MV-4-11 (cell line): ENCODE measurements around the gene ADD3.
"Not testable (repeated sequence)": the region's sequence is repeated elsewhere in the genome, so short reads cannot be mapped to it uniquely, and the experiment has no call there.

Source experiments
- DNase-seq: peaks from one replicate; lab custom pipeline; 2025; lab: John Stamatoyannopoulos, UW

ADD3 gene

GRCh38 chr10:110033701-110034235 is 26.0 kb downstream of the ADD3 start:
- DNase-seq: no peak

DNA sequence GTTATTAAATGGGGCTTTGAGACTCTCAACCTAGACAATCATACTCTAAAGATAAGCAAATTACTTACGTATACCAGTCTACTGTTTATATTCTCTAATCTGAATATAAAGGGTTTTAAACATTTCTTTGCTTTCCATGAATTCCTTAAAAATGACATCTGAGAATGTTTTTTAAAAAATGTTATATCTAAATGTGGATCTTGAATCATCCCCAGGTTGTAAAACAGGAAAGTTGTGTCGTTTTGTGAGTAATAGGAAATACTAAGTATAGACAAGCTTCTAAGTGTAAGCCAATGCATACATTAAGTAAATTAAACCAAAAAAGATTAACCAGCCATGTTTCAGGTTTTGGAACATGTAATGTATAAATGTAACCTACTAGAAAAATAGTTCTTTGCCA is 26.8 kb downstream of the ADD3 start:
- DNase-seq: no peak

DNA sequence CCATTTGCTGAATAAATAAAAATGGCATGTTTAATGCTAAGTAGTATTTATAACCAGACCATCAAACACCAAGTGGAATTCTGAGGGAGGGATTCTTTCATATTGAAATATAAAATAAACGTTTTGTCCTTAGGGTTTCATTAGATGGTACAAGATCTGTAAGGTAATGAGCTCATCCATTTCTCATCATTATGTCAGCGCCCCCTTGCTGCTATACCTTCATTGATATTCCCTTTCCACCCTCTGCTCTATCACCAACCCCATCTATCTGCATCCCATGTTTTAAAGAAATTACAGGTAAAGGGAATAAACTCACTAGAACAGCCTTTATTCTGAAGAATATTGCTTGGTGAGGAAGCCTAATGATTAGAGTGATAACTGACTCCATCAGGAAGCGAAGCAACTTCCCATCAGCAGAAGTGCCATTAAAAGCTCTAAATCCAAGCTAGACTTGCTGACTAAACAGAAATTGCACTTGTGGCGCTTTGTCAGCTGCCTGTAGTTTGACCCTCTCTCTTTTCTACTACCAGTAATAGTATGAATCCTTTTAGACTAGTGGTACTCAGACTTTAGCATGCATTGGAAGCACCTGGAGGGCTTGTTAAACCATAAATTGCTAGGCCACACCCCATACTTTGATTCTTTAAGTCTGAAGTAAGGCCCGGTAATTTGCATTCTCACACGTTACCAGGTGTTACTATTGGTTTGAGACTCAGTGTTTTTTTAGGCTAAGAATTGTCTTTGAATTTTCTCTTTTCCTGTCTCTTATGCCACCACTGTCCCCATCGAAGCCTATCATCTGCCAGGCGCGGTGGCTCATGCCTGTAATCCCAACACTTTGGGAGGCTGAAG is 27.5 kb downstream of the ADD3 start:
- no peak for DNase-seq

DNA sequence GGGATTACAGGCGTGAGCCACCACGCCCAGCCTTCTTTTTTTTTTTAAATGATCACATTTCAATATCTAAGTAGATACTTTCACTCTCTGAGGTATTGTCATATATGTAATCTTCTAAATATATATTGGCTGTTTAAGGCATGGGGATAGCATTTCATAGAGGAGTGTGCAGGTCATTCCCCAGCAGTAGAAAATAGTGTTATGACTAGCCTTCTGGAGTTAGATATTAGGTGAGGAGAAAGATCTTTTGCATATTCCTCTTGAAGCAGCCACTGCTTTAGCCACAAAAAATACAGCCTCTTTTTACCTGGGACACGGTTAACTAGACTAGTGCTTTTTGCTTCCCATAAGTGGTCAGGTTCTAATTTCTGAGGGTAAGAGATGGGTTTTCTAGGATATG is 28.9 kb downstream of the ADD3 start:
- DNase-seq: no peak

- DNase-seq: no peak
Measured at GRCh38 chr10:110039254-110039653, 31.5 kb downstream of the ADD3 start.

GRCh38 chr10:110040108-110040507 is 32.3 kb downstream of the ADD3 start:
- no peak for DNase-seq

DNA sequence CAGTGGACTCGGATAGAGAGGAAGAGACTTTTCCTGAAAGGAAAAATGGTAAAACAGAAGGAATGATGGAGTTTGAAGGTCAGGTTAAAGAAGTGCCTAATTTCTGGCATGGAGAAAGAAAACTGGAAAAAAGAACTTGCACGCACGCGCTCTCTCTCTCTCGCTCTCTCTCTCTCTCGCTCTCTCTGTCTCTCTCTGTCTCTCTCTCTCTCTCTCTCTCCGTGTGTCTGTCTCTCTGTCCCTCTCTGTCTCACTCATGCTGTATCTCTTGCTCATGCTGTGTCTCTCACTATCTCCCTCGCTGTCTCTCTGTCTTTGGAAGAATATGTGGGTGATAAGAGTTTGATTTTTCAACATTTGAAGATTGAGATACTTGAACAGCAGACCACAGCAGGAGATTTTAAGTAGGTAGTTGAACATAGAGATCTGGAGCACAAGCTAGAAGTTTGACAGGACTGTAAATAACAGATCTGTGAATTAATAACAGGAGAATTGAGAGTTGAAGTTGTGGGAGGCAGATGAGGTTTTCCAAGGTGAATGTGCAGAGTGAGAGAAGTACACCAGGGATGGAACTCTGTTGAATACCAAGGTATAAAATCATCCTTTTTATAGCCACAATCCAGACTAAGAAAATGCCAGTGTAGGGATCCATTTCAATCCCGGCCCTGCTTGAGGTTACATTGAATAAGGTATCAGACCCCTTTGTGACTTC is 33.1 kb downstream of the ADD3 start:
- DNase-seq: no peak

- DNase-seq: no peak
Measured at GRCh38 chr10:110041479-110041829, 33.7 kb downstream of the ADD3 start.

- no peak for DNase-seq
Measured at GRCh38 chr10:110042181-110042580, 34.4 kb downstream of the ADD3 start.

DNA sequence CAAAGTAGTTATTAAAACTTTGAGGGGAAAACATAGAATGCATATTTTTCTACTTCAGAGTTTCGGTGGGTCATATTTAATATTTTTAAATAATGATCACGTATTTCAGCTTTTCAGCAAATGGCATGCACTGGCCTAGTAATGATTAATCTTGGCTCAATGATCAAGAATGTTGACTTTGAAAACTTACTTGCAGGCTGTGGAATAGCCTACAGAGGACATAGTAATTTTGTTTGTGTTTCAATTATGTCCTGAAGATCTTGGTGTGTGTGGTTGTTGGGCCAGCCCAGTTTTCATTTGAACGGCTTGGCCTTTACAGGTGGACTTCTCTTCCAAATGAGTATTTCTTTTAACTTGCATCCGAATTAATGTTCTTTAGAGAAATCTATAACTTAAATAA is 35.1 kb downstream of the ADD3 start:
- DNase-seq: no peak

- DNase-seq: no peak
Measured at GRCh38 chr10:110044681-110045080, 36.9 kb downstream of the ADD3 start.

DNA sequence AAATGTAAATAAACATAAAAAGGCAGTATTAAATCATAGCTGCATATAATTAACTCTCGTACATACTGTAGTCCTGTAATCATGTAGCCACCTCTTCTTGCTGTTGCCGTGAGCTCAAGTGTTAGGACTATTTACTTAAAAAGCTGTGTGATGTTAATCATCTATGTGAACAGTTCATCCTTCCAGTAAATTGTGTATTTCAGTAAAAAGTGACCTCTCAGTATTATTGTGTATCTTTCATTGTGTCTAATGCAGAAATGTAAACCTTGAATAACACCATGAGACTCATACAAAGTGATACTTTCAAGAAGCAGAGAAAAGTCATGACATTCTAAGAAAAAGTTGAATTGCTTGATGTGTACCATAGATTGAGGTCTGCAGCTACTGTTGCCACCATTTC is 38.0 kb downstream of the ADD3 start:
- no peak for DNase-seq

DNA sequence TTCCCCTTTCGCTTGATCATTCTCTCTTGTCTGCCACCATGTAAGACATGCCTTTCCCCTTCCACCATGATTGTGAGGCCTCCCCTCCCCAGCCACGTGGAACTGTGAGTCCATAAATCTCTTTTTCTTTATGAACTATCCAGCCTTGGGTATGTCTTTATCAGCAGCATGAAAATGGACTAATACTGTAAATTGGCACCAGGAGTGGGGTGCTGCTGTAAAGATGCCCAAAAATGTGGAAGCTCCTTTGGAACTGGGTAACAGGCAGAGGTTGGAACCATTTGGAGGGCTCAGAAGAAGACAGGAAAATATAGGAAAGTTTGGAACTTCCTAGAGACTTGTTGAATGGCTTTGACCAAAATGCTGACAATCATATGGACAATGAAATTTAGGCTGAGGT is 40.4 kb downstream of the ADD3 start:
- not testable (repeated sequence) for DNase-seq

GRCh38 chr10:110048781-110049180 is 41.0 kb downstream of the ADD3 start:
- no peak for DNase-seq

GRCh38 chr10:110049889-110050591 is 42.3 kb downstream of the ADD3 start:
- not testable (repeated sequence) for DNase-seq

GRCh38 chr10:110051487-110051886 is 43.7 kb downstream of the ADD3 start:
- DNase-seq: no peak

- DNase-seq: no peak
Measured at GRCh38 chr10:110052916-110053315, 45.1 kb downstream of the ADD3 start.

DNA sequence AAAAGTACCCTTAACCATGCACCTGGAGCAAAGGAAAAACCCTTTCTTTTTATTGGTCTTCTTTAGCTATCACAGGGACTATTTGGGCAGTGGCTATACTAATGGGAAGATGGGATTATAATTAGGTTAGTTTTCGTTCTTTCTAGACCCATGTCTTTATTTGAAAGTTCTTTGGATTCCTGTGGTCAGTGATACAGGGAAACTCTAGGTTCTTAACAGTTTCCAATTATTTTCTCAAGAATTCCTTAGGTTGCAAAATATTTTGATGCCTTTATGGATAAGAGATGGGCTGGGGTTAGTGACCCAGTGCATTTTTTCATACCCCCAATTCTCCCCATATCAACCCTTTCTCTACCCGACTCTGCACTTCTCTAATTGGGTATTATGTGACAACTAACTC is 49.0 kb downstream of the ADD3 start:
- no peak for DNase-seq

DNA sequence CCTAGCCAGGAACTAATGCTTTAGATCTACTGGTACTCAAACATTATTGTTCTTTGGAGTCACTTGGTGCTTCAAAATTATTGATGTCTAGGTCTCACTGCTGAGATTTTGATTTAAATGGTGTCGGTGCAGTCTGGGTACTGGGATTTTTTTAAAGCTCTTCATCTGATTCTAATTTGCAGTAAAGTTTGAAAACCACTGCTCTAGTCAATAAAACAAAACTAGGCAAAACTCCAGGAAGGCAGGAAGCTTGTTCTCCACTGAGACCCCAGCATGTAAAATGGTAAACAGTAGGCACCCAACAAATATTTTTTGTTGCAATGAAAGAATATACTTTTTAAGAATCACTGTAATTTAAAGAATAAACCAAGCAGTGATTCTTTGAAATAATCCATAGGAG is 49.7 kb downstream of the ADD3 start:
- no peak for DNase-seq

- DNase-seq: no peak
Measured at GRCh38 chr10:110058212-110058611, 50.4 kb downstream of the ADD3 start.

GRCh38 chr10:110059925-110060324 is 52.1 kb downstream of the ADD3 start:
- no peak for DNase-seq

GRCh38 chr10:110061687-110062086 is 53.9 kb downstream of the ADD3 start:
- DNase-seq: no peak

DNA sequence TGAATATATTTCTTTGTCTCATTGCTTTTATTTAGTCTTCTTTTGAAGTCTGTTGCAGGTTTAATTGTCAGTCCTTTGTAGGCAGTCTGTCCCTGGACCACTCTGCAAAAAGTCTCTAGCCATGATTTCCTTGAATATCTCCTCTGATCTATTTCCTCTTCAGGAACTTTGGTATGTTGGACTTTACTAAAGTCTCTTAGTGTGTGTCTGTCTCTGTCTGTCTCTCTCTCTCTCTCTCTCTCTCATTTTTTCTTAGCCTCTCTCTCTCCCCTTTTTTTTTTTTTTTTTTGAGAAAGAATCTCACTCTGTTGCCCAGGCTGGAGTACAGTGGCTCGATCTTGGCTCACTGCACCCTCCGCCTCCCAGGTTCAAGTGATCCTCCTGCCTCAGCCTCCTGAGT is 57.5 kb downstream of the ADD3 start:
- DNase-seq: no peak
